Measurements from ENCODE around the gene CHPF2. TPM values are rescaled to one million over a fixed set of nuclear protein-coding genes. Genes with fewer than 3 reads are reported as not detected.

The CHPF2 gene
- polyA plus RNA-seq, 3 donors = 34.4 to 38.0 (median 36.0) TPM

DNA sequence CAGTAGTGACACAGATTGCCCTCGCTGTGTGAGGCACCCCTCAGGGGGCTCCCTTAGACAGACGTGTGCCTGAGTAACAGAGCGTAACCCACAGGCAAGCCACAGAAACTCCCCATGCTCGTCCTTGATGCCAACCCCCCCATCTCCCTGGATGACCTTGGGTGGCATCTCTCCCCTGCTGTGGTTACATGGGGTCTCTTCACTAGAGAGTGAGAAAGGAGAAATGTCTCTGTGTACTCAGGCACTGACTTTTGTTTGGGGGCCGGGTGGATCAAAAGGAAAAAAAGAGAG, 44.1 kb upstream of the CHPF2 start:
- H3K36me3 Mint-ChIP-seq = no peaks in the 10 kb centered on the region
- Histone ChIP-seq H3K36me3 (replicated peaks in 1 of 2; ENCODE audit: control insufficient read depth in 1 of 2, insufficient read depth in 2 of 2, low read length in 2 of 2) (no peaks in the 10 kb centered on the region), H3K9ac (ENCODE audit: insufficient read depth, low read length, poor library complexity, severe bottlenecking) (no peak overlapping the region), H3K9me3 (replicated peaks in 1 of 2; ENCODE audit: control insufficient read depth in 1 of 2, insufficient read depth in 1 of 2, low read length in 2 of 2) (no peaks in the 10 kb centered on the region), H3K4me1 (ENCODE audit: control insufficient read depth in 1 of 2, insufficient read depth in 2 of 2, low read length in 2 of 2) (no peaks in the 10 kb centered on the region), H4K20me1 (ENCODE audit: insufficient read depth, low read length) (no peaks in the 10 kb centered on the region), H3K27ac (ENCODE audit: low read depth in 1 of 2, low read length in 2 of 2) (no peak overlapping the region), H3K79me2 (ENCODE audit: insufficient read depth, low read length) (no peaks in the 10 kb centered on the region), H3K27me3 (ENCODE audit: control insufficient read depth in 2 of 2, insufficient read depth in 2 of 2, low read length in 2 of 2) (no peaks in the 10 kb centered on the region), H3K4me3 (replicated peaks in 1 of 3; ENCODE audit: low read depth in 2 of 3, low read length in 3 of 3) (no peak overlapping the region), H2AFZ (ENCODE audit: insufficient read depth, low read depth, low read length, poor library complexity, severe bottlenecking) (no peak overlapping the region), H3K4me2 (replicated peaks; ENCODE audit: extremely low read depth, low read length, poor library complexity, severe bottlenecking) (no peak overlapping the region)
- peaks cover 0 to 1% (median 0%) of the 10 kb centered on the region in 7 donors for H3K9me3 Mint-ChIP-seq
- no peaks in the 10 kb centered on the region for H3K4me1 Mint-ChIP-seq
- TF ChIP-seq, protein P1, sequence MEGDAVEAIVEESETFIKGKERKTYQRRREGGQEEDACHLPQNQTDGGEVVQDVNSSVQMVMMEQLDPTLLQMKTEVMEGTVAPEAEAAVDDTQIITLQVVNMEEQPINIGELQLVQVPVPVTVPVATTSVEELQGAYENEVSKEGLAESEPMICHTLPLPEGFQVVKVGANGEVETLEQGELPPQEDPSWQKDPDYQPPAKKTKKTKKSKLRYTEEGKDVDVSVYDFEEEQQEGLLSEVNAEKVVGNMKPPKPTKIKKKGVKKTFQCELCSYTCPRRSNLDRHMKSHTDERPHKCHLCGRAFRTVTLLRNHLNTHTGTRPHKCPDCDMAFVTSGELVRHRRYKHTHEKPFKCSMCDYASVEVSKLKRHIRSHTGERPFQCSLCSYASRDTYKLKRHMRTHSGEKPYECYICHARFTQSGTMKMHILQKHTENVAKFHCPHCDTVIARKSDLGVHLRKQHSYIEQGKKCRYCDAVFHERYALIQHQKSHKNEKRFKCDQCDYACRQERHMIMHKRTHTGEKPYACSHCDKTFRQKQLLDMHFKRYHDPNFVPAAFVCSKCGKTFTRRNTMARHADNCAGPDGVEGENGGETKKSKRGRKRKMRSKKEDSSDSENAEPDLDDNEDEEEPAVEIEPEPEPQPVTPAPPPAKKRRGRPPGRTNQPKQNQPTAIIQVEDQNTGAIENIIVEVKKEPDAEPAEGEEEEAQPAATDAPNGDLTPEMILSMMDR (IDR thresholded peaks at IDR 0.05) = no peak
- H3K4me3 Mint-ChIP-seq = no peak overlapping the region
- H3K27ac Mint-ChIP-seq = no peak overlapping the region
- 63% methylated on average over 1 of the region's 5 CpGs for WGBS (ENCODE audit: insufficient coverage)
- H3K27me3 Mint-ChIP-seq (ENCODE audit: low read depth in 3 of 3) = peaks cover 3 to 12% (median 10%) of the 10 kb centered on the region in 3 donors
- DNase-seq = no peak
- intact Hi-C loops (cut with micrococcal nuclease) = no loop called here

DNA sequence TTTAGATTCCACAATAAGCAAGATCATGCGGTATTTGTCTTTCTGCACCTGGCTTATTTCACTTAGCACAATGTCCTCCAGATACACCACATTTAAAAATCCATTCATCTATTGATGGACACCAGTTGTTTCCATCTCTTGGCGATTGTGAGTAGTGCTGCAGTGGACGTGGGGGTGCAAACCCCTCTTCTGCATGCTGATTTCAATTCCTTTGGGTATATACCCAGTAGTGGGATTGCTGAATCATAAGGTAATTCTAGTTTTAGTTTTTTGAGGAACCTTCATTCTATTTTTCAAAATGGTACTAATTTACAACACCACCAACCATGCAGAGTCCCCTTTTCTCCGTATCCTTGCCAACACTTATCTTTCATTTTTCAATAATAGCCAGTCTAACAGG, 43.2 kb upstream of the CHPF2 start:
- H3K27me3 Mint-ChIP-seq (ENCODE audit: low read depth in 3 of 3) = peaks cover 3 to 16% (median 12%) of the 10 kb centered on the region in 3 donors
- H3K9ac ChIP-seq (ENCODE audit: insufficient read depth, low read length, poor library complexity, severe bottlenecking) = no peak overlapping the region

More for the DNA sequence above, 43.2 kb upstream of the CHPF2 start:
- H3K4me1 ChIP-seq (ENCODE audit: control insufficient read depth in 1 of 2, insufficient read depth in 2 of 2, low read length in 2 of 2) = no peaks in the 10 kb centered on the region
- no peak overlapping the region for H3K4me3 ChIP-seq (replicated peaks in 1 of 3; ENCODE audit: low read depth in 2 of 3, low read length in 3 of 3)
- Mint-ChIP-seq H3K4me3 (no peak overlapping the region), H3K36me3 (no peaks in the 10 kb centered on the region), H3K27ac (no peak overlapping the region), H3K9me3 (peaks cover 0 to 1% (median 0%) of the 10 kb centered on the region in 7 donors), H3K4me1 (no peaks in the 10 kb centered on the region)
- H3K9me3 ChIP-seq (replicated peaks in 1 of 2; ENCODE audit: control insufficient read depth in 1 of 2, insufficient read depth in 1 of 2, low read length in 2 of 2) = no peaks in the 10 kb centered on the region
- H3K36me3 ChIP-seq (replicated peaks in 1 of 2; ENCODE audit: control insufficient read depth in 1 of 2, insufficient read depth in 2 of 2, low read length in 2 of 2) = no peaks in the 10 kb centered on the region
- no peak overlapping the region for H2AFZ ChIP-seq (ENCODE audit: insufficient read depth, low read depth, low read length, poor library complexity, severe bottlenecking)
- no peak overlapping the region for H3K27ac ChIP-seq (ENCODE audit: low read depth in 1 of 2, low read length in 2 of 2)
- H3K79me2 ChIP-seq (ENCODE audit: insufficient read depth, low read length) = no peaks in the 10 kb centered on the region
- no peaks in the 10 kb centered on the region for H4K20me1 ChIP-seq (ENCODE audit: insufficient read depth, low read length)
- H3K27me3 ChIP-seq (ENCODE audit: control insufficient read depth in 2 of 2, insufficient read depth in 2 of 2, low read length in 2 of 2) = no peaks in the 10 kb centered on the region
- WGBS (ENCODE audit: insufficient coverage) = 100% methylated on average over 1 of the region's 4 CpGs
- DNase-seq = no peak
- intact Hi-C loops (cut with micrococcal nuclease) = no loop called here
- H3K4me2 ChIP-seq (replicated peaks; ENCODE audit: extremely low read depth, low read length, poor library complexity, severe bottlenecking) = no peak overlapping the region
- TF ChIP-seq, protein P1 (IDR thresholded peaks at IDR 0.05) = no peak

All from CD14-positive monocyte (primary cell).